ENCODE measurements around the gene ZMIZ1.

DNA sequence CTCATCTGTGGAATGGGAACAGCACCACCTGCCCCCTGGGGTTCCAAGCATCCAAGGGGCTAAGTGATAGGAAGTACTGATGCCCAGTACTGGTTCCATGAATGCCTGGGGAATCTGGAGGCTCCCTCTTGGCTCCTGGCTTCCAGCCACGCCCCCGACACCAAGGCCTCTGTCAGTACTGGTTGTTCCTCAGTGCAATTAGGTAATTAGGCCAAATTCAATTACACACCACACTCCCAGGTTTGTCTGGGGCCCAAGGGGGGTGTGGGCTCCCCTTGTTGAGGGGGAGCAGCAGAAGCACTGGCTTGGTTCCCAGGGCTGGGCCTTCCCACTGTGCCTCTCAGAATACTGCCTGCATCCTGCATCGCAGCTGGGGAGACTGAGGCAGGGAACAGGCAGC lies 164.1 kb downstream of the ZMIZ1 start:
- TF ChIP-seq, protein P1, sequence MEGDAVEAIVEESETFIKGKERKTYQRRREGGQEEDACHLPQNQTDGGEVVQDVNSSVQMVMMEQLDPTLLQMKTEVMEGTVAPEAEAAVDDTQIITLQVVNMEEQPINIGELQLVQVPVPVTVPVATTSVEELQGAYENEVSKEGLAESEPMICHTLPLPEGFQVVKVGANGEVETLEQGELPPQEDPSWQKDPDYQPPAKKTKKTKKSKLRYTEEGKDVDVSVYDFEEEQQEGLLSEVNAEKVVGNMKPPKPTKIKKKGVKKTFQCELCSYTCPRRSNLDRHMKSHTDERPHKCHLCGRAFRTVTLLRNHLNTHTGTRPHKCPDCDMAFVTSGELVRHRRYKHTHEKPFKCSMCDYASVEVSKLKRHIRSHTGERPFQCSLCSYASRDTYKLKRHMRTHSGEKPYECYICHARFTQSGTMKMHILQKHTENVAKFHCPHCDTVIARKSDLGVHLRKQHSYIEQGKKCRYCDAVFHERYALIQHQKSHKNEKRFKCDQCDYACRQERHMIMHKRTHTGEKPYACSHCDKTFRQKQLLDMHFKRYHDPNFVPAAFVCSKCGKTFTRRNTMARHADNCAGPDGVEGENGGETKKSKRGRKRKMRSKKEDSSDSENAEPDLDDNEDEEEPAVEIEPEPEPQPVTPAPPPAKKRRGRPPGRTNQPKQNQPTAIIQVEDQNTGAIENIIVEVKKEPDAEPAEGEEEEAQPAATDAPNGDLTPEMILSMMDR (IDR thresholded peaks at IDR 0.05): no peak
- no peak for TF ChIP-seq POLR2AphosphoS2 (conservative IDR thresholded peaks at IDR 0.05; ENCODE audit: low read length)
- TF ChIP-seq TP53 (CRISPR knock-in tag; IDR thresholded peaks at IDR 0.05): no peak
- no peak for TF ChIP-seq POLR2A (IDR thresholded peaks at IDR 0.05; ENCODE audit: low read length)
